Measurements from ENCODE around the gene SCUBE3. TPM values are rescaled to one million over a fixed set of nuclear protein-coding genes. Genes with fewer than 3 reads are reported as not detected.

SCUBE3 gene
- total RNA-seq, 2 experiments from 2014 or later: not detected

DNA sequence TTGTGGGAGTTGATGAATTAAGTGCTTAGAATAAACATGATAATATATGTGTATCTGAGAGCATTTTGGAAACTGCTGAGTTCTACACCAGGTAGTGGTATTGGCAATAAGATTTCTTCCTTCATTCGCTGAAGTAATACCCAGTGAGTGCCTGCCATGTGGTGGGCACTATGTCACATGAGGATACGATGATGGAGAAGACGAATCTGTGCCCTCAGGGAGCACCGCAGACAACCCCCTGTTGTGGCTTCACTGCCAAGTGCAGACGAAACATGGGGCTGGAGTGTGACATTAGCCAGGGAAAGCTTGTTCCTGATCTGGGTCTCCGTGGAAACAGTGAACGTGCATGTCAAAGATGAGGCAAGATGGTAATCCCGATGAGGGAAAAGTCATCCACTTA lies 53.7 kb downstream of the SCUBE3 start:
- ChIA-PET CTCF (interaction anchor here (1.3 kb wide), 2 partner anchors 19 to 27 kb away, joined by 3 to 6 read pairs; no protein-coding TSS in a partner anchor), POLR2A (no interaction called here)
- no peaks in the 10 kb centered on the region for H3K9me3 Mint-ChIP-seq
- no peak for DNase-seq
- H3K4me3 Mint-ChIP-seq: no peak overlapping the region
- H3K27me3 Mint-ChIP-seq: no peaks in the 10 kb centered on the region
- H3K36me3 Mint-ChIP-seq (ENCODE audit: low read depth): peaks cover 5% of the 10 kb centered on the region
- H3K4me1 Mint-ChIP-seq: peaks cover 25% of the 10 kb centered on the region
- H3K27ac Mint-ChIP-seq: no peak overlapping the region

DNA sequence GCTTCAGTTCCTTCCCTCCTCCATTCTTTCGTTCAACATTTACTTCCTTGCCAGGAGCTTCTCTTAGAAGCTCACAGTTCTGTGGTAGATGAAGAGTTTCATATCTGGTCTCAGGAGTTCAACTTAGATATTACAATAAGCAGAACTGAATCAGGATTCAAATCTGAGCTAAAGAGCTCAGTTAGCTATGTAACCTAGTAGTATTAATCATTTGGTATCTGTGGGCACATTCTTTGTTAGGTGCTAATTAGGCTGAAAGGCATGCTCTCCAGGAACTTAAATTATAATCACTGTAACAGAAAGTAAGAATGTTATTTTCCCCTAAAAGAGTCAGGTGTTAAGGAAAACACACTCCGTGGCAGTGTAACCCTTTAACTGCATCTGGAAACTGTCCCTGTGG lies 54.1 kb downstream of the SCUBE3 start:
- no peak overlapping the region for H3K4me3 Mint-ChIP-seq
- peaks cover 21% of the 10 kb centered on the region for H3K4me1 Mint-ChIP-seq
- ChIA-PET POLR2A (no interaction called here), CTCF (interaction anchor here (1.3 kb wide), 2 partner anchors 19 to 27 kb away, joined by 3 to 6 read pairs; no protein-coding TSS in a partner anchor)
- no peak overlapping the region for H3K27ac Mint-ChIP-seq
- peaks cover 5% of the 10 kb centered on the region for H3K36me3 Mint-ChIP-seq (ENCODE audit: low read depth)
- DNase-seq: no peak
- H3K27me3 Mint-ChIP-seq: no peaks in the 10 kb centered on the region
- H3K9me3 Mint-ChIP-seq: no peaks in the 10 kb centered on the region

DNA sequence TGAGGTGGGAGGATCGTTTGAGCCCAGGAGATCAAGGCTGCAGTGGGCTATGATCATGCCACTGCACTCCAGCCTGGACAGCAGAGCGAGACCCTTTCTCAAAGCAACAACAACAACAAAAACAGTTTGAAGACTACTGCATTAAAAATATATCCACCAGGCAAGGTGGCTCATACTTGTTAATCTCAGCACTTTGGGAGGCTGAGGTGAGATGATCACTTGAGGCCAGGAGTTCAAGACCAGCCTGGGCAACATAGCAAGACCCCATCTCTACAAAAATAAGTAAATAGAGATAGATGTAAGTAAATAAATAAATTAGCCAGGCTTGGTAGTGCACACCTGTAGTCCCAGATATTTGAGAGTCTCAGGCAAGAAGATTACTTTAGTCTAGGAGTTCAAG lies 58.2 kb downstream of the SCUBE3 start:
- H3K27me3 Mint-ChIP-seq: no peaks in the 10 kb centered on the region
- POLR2A ChIA-PET: no interaction called here
- no peak for DNase-seq

DNA sequence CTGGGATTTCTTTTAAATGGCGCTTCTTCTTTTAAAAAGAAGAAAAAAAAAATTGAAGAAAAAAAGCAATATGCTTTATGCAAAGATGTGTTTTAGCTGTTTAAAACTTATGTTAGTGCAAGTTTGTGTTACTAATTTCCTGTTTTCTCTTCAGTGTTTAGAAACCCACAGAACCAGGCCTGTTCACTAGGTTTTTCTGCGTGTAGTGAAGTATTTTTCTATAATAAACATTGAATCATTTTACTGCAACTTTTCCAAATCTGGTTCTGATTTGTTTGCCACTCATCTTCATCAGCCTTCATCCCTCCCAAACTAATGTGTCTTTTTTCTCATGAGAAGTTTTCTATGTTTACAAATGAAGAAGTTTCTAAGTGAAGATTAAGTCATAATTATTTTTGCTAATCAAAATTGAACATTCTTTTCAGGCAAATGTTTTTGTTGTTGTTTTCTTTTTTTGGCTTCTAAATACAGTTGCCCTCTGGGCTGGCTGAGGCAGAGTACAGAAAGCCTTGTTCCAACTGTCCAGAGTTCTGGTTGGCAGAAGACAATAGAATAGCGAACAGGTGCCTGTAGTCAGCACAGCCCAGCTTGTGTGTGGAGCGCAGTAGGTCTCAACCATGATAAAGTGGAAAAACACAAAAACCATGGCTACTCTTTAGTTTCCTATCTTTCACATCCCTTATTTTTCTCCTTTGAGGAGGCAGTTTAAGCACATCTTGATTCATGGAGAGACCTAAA lies 60.2 kb downstream of the SCUBE3 start:
- CTCF ChIA-PET: interaction anchor here (0.8 to 1.9 kb wide), 3 partner anchors 10 to 94 kb away, joined by 6 to 9 read pairs (median 6); no protein-coding TSS in a partner anchor
- Mint-ChIP-seq H3K27ac (no peak overlapping the region), H3K27me3 (no peaks in the 10 kb centered on the region), H3K4me3 (no peak overlapping the region), H3K4me1 (peaks cover 9% of the 10 kb centered on the region), H3K36me3 (ENCODE audit: low read depth) (peaks cover 5% of the 10 kb centered on the region), H3K9me3 (no peaks in the 10 kb centered on the region)
- POLR2A ChIA-PET: interaction anchor here (0.6 kb wide), 1 partner anchor 252 kb away, joined by 3 read pairs; no protein-coding TSS in a partner anchor
- DNase-seq: no peak

More for the DNA sequence above, 58.2 kb downstream of the SCUBE3 start:
- peaks cover 5% of the 10 kb centered on the region for H3K36me3 Mint-ChIP-seq (ENCODE audit: low read depth)
- no peaks in the 10 kb centered on the region for H3K9me3 Mint-ChIP-seq
- H3K4me1 Mint-ChIP-seq: peaks cover 12% of the 10 kb centered on the region
- CTCF ChIA-PET: no interaction called here
- H3K27ac Mint-ChIP-seq: no peak overlapping the region
- H3K4me3 Mint-ChIP-seq: no peak overlapping the region

DNA sequence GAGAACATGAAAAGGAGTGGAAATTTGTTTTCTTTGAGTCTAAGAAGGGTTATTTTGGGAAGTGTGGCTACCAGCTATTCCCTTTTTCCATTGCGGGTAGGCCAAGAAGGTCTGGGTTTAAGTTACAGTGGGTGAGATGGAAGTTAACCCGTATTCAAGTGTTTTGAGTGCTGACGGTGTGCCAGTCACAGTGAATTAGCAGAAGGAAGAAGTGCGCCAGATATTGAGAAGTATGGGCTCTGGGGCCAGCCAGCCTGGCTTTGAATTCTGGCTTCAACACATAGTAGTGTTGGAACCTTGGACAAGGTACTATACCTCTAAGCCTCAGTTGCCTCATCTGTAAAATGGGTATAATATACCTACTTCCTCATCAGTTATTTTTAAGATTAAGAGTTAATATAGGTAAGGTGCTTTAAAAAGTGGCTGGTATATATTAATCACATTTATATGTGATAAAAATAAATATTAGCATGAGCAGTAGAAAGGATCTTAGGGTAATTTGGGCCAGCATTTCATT lies 62.0 kb downstream of the SCUBE3 start:
- ChIA-PET POLR2A (no interaction called here), CTCF (interaction anchor here (0.6 to 1.9 kb wide), 3 partner anchors 10 to 220 kb away, joined by 3 to 6 read pairs (median 5); no protein-coding TSS in a partner anchor)
- H3K27ac Mint-ChIP-seq: no peak overlapping the region
- no peaks in the 10 kb centered on the region for H3K9me3 Mint-ChIP-seq
- H3K4me3 Mint-ChIP-seq: no peak overlapping the region
- H3K27me3 Mint-ChIP-seq: no peaks in the 10 kb centered on the region
- H3K4me1 Mint-ChIP-seq: peaks cover 9% of the 10 kb centered on the region
- H3K36me3 Mint-ChIP-seq (ENCODE audit: low read depth): no peaks in the 10 kb centered on the region
- no peak for DNase-seq

DNA sequence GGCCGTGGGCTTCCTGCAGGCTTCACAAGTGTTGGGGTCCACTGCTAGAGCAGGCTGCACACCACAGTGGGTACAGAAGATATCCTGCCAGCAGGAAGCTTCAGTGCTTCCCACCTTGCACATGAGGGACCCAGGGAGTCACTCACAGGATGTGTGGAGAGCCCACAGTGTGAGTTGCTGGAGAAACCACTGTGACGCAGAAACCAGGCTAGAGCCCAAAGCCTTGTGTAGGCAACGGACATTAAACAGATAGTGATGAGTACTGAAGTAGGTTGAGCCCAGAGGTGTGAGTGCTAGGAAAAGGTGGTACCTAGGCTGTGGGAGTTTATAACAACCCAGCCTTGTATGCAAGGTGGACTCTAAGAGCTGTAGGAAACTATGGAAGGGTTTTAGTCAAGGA lies 65.0 kb downstream of the SCUBE3 start:
- Mint-ChIP-seq H3K4me3 (no peak overlapping the region), H3K36me3 (ENCODE audit: low read depth) (peaks cover 20% of the 10 kb centered on the region), H3K4me1 (peaks cover 6% of the 10 kb centered on the region), H3K9me3 (no peaks in the 10 kb centered on the region), H3K27ac (no peak overlapping the region), H3K27me3 (no peaks in the 10 kb centered on the region)
- DNase-seq: no peak
- CTCF ChIA-PET: interaction anchor here (1.0 to 1.8 kb wide), 2 partner anchors 9 to 64 kb away, joined by 5 to 7 read pairs; partner anchors contain the start of gene PPARD
- POLR2A ChIA-PET: no interaction called here

DNA sequence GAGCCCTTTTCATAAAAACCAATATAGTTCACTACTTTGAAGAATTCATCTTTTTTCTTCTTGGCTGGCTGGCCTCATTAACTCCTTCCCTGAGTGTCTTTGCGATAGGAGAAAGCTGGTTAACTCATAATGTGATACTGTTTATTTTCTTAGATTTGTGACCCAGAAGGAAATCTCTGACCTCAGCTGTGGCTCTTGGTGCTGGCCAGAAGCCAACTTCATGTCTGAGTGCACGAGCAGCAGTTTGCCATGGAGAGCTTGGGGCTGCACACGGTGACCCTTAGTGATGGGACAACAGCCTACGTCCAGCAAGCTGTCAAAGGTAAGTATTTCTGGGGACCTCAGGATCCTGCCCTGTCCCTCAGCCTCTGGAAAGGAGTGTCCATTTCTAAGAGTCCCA lies 67.1 kb downstream of the SCUBE3 start:
- Mint-ChIP-seq H3K9me3 (no peaks in the 10 kb centered on the region), H3K27ac (no peak overlapping the region), H3K4me3 (no peak overlapping the region), H3K4me1 (peaks cover 2% of the 10 kb centered on the region), H3K27me3 (no peaks in the 10 kb centered on the region), H3K36me3 (ENCODE audit: low read depth) (peaks cover 28% of the 10 kb centered on the region)
- no peak for DNase-seq
- ChIA-PET CTCF (interaction anchor here (1.3 to 1.5 kb wide), 2 partner anchors 8 to 17 kb away, joined by 4 to 6 read pairs; partner anchors contain the start of gene DEF6), POLR2A (no interaction called here)

DNA sequence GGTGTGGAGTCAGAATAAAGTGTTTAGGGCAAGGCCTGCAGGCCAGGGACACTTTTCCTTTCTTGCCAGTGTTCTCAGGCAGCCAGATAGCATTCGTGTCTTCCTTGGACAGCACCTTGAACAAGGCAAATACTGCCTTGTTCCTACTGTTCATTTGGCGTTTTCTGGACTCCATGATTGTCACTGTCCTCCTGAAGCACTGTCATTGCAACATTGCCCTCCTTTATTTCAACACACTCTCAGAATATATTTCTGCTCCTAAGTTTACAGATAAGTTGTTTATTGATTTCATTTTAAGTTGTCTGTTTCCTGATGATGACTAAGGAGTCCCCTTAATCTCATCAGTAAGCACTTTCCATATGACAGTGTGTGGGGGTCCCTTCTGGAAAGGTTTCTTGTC lies 68.7 kb downstream of the SCUBE3 start:
- no peak for DNase-seq
- H3K27me3 Mint-ChIP-seq: no peaks in the 10 kb centered on the region
- H3K4me3 Mint-ChIP-seq: no peak overlapping the region
- H3K36me3 Mint-ChIP-seq (ENCODE audit: low read depth): peaks cover 34% of the 10 kb centered on the region
- ChIA-PET CTCF (interaction anchor here (0.9 kb wide), 1 partner anchor 9 kb away, joined by 3 read pairs; no protein-coding TSS in a partner anchor), POLR2A (no interaction called here)
- H3K9me3 Mint-ChIP-seq: no peaks in the 10 kb centered on the region
- H3K4me1 Mint-ChIP-seq: peaks cover 2% of the 10 kb centered on the region
- no peak overlapping the region for H3K27ac Mint-ChIP-seq

DNA sequence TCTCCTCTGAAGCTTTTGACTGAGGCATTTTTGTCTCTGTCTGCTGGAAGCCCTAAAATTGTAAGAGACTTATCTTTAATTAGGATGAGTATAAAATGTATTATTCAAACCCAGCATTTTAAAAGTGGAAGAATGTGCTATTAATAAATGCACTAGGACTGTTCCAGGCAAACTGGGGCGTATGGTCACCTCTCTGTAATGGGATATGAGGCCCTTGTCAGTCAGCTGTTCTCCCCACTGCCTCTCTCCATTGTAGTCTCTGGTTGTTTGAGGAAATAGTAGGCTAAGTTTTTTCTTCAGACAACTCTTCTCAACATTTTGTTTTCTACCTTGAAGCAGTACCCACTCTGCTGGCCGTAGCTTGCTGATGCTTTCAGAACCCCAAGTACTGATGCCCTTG lies 69.6 kb downstream of the SCUBE3 start:
- no peaks in the 10 kb centered on the region for H3K9me3 Mint-ChIP-seq
- H3K27ac Mint-ChIP-seq: no peak overlapping the region
- H3K4me3 Mint-ChIP-seq: no peak overlapping the region
- H3K27me3 Mint-ChIP-seq: no peaks in the 10 kb centered on the region
- peaks cover under 1% of the 10 kb centered on the region for H3K4me1 Mint-ChIP-seq
- H3K36me3 Mint-ChIP-seq (ENCODE audit: low read depth): peaks cover 36% of the 10 kb centered on the region
- CTCF ChIA-PET: interaction anchor here (0.9 to 1.0 kb wide), 2 partner anchors 8 to 14 kb away, joined by 3 read pairs; partner anchors contain the start of gene DEF6
- POLR2A ChIA-PET: no interaction called here
- DNase-seq: no peak

DNA sequence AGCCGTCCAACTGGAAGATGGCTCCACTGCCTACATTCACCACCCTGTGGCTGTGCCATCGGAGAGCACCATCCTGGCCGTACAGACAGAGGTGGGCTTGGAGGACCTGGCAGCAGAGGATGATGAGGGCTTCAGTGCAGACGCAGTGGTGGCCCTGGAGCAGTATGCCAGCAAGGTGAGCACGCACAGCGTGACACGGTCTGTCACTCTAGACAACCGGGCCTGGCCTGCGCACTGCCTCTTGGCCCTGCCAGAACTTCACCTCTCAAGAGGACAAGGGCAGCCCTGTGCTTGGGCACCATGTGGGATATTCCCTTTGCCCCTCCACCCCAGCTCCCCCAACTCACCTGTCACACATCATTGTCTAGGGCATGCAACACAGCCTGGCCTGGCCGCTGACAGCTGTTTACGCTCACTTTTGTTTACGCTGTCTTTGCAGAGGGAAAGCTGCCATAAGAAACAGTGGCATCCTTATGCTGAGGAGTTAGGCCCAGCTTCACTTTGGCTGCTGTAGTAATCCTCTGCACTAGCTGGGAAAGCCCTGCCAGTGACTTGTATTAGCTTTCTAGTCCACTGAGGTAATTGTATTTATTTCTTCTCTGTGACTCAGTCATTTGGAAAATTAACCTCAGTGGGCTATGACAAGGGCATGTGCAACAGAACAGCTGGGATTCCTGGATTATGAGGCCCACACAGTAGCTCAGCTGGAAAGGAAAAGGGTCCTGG lies 74.1 kb downstream of the SCUBE3 start:
- Mint-ChIP-seq H3K27ac (no peak overlapping the region), H3K27me3 (no peaks in the 10 kb centered on the region), H3K4me1 (no peaks in the 10 kb centered on the region), H3K4me3 (no peak overlapping the region), H3K36me3 (ENCODE audit: low read depth) (peaks cover 31% of the 10 kb centered on the region), H3K9me3 (no peaks in the 10 kb centered on the region)
- POLR2A ChIA-PET: no interaction called here
- no peak for DNase-seq
- CTCF ChIA-PET: interaction anchor here (0.8 to 3.9 kb wide), 7 partner anchors 9 to 170 kb away, joined by 3 to 22 read pairs (median 4); partner anchors contain the start of gene DEF6

DNA sequence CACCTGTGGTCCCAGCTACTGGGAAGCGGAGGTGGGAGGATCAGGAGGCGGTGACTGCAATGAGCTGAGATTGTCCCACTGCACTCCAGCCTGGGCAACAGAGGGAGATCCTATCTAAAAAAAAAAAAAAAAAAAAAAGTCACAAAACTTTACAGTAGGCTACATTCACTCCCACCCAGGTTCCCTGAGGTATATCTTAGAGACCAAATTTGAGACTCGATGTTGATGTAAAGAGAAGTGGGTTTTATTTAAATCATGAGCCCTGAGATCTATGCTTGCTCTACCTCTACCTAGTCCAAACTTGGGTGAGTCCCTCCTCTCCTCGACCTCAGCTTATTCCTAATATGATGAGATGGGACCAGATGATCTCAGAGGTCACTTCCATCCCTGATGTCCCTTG lies 75.1 kb downstream of the SCUBE3 start:
- DNase-seq: no peak
- H3K27me3 Mint-ChIP-seq: no peaks in the 10 kb centered on the region
- ChIA-PET POLR2A (no interaction called here), CTCF (interaction anchor here (1.0 to 2.2 kb wide), 6 partner anchors 9 to 169 kb away, joined by 3 to 11 read pairs (median 4); no protein-coding TSS in a partner anchor)
- no peaks in the 10 kb centered on the region for H3K4me1 Mint-ChIP-seq
- H3K36me3 Mint-ChIP-seq (ENCODE audit: low read depth): peaks cover 27% of the 10 kb centered on the region
- H3K27ac Mint-ChIP-seq: no peak overlapping the region
- H3K4me3 Mint-ChIP-seq: no peak overlapping the region
- H3K9me3 Mint-ChIP-seq: no peaks in the 10 kb centered on the region

DNA sequence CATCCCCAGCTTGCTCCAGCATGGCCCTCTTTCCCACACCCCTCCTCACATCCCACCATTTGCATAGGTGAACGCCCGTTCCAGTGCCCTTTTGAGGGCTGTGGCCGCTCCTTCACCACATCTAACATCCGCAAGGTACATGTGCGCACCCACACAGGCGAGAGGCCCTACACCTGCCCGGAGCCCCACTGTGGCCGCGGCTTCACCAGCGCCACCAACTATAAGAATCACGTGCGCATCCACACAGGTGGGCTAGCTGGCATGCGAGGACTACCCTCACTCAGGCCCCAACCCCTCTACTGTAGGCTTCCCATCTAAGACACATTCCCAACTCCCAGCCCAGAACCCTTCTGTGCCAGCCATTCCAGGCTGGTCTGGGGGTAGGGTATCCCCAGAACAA lies 77.7 kb downstream of the SCUBE3 start:
- Mint-ChIP-seq H3K4me3 (no peak overlapping the region), H3K4me1 (peaks cover 8% of the 10 kb centered on the region), H3K36me3 (ENCODE audit: low read depth) (peaks cover 32% of the 10 kb centered on the region), H3K27me3 (no peaks in the 10 kb centered on the region), H3K9me3 (no peaks in the 10 kb centered on the region), H3K27ac (no peak overlapping the region)
- ChIA-PET POLR2A (no interaction called here), CTCF (interaction anchor here (1.0 kb wide), 1 partner anchor 9 kb away, joined by 3 read pairs; no protein-coding TSS in a partner anchor)
- DNase-seq: no peak

DNA sequence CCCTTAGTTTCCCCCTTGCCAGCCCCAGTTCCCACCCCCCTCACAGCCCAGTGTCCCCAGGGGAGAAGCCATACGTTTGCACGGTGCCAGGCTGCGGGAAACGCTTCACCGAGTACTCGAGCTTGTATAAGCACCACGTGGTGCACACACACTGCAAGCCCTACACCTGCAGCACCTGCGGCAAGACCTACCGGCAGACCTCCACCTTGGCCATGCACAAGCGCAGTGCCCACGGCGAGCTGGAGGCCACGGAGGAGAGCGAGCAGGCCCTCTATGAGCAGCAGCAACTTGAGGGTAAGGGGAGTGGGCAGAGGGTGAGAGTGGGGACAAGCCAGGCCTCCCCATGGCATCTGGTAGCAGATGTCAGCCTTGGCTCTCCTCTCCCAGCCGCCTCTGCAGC lies 78.7 kb downstream of the SCUBE3 start:
- H3K27ac Mint-ChIP-seq: no peak overlapping the region
- peaks cover 28% of the 10 kb centered on the region for H3K36me3 Mint-ChIP-seq (ENCODE audit: low read depth)
- ChIA-PET POLR2A (no interaction called here), CTCF (interaction anchor here (0.6 to 1.6 kb wide), 6 partner anchors 151 to 493 kb away, joined by 3 to 5 read pairs (median 3); partner anchors contain the start of gene RPL10A)
- H3K4me3 Mint-ChIP-seq: no peak overlapping the region
- no peak for DNase-seq
- H3K4me1 Mint-ChIP-seq: peaks cover 18% of the 10 kb centered on the region
- H3K27me3 Mint-ChIP-seq: no peaks in the 10 kb centered on the region
- no peaks in the 10 kb centered on the region for H3K9me3 Mint-ChIP-seq
